PFSK-1 (cell line): Measurements from ENCODE around the gene CDKL1.

Source experiments
- FOXP2 ChIP-seq: optimal IDR thresholded peaks from 2 replicates; pipeline ENCODE3; 2011; ENCODE audit warnings: borderline replicate concordance, control low read depth, inconsistent platforms; ENCODE audit not compliant: insufficient read depth; ENCODE audit errors: extremely low read length, extremely low read depth
- POLR2AphosphoS5 ChIP-seq: IDR thresholded peaks from 2 replicates; pipeline ENCODE4 v1.6.1; 2012; ENCODE audit warnings: low read depth, mild to moderate bottlenecking, control low read depth, low read length, moderate library complexity
- REST ChIP-seq, 2 experiments: IDR thresholded peaks; 2 replicates each; pipeline versions ENCODE4 v1.6.1 to v1.8.0; 2011 to 2012; ENCODE audit warnings: low read depth in 2 of 2, low read length in 2 of 2, control low read depth in 1 of 2, inconsistent platforms in 1 of 2, mild to moderate bottlenecking in 1 of 2, moderate library complexity in 1 of 2; ENCODE audit not compliant: insufficient read depth in 1 of 2
- SIN3A ChIP-seq: IDR thresholded peaks from 2 replicates; pipeline ENCODE4 v1.6.1; 2012; ENCODE audit warnings: mild to moderate bottlenecking, low read length, moderate library complexity, borderline replicate concordance; ENCODE audit not compliant: insufficient read depth
- TAF1 ChIP-seq: IDR thresholded peaks from 2 replicates; pipeline ENCODE4 v1.6.1; 2012; ENCODE audit warnings: low read length, control low read depth, borderline replicate concordance; ENCODE audit not compliant: insufficient read depth

CDKL1 gene

GRCh38 chr14:50342221-50343078, 54.2 kb downstream of the CDKL1 start:
- TF ChIP-seq FOXP2 (peak; percentile 17), SIN3A (no peak)

- no peak for TF ChIP-seq REST (IDR thresholded peaks at IDR 0.05; ENCODE audit: insufficient read depth in 1 of 2, low read depth in 2 of 2, low read length in 2 of 2)
- TF ChIP-seq FOXP2: no peak
- no peak for TF ChIP-seq POLR2AphosphoS5
- no peak for TF ChIP-seq TAF1
- TF ChIP-seq SIN3A: no peak
These were observed 55.7 kb downstream of the CDKL1 start for GRCh38 chr14:50340963-50341362.

- no peak for TF ChIP-seq TAF1
- TF ChIP-seq REST (IDR thresholded peaks at IDR 0.05; ENCODE audit: insufficient read depth in 1 of 2, low read depth in 2 of 2, low read length in 2 of 2): no peak
- TF ChIP-seq FOXP2: no peak
- TF ChIP-seq SIN3A: no peak
- no peak for TF ChIP-seq POLR2AphosphoS5
These were observed 56.6 kb downstream of the CDKL1 start for GRCh38 chr14:50340045-50340444.

- TF ChIP-seq REST (IDR thresholded peaks at IDR 0.05; ENCODE audit: insufficient read depth in 1 of 2, low read depth in 2 of 2, low read length in 2 of 2) (no peak), FOXP2 (no peak), TAF1 (no peak), POLR2AphosphoS5 (no peak), SIN3A (no peak)
These were observed 57.4 kb downstream of the CDKL1 start for GRCh38 chr14:50339178-50339804.

- TF ChIP-seq TAF1: no peak
- no peak for TF ChIP-seq POLR2AphosphoS5
- TF ChIP-seq REST (IDR thresholded peaks at IDR 0.05; ENCODE audit: insufficient read depth in 1 of 2, low read depth in 2 of 2, low read length in 2 of 2): no peak
- TF ChIP-seq FOXP2: no peak
- TF ChIP-seq SIN3A: no peak
These were observed 58.1 kb downstream of the CDKL1 start for GRCh38 chr14:50338587-50338986.
